Body of pancreas (tissue), 4 donors: ENCODE data around the gene STEAP1B.
A peak's percentile ranks its signal among the peaks of the same experiment; 100 is the strongest.
"Not testable (repeated sequence)": the region's sequence is repeated elsewhere in the genome, so short reads cannot be mapped to it uniquely, and the experiment has no call there.

Experiments
- CTCF ChIP-seq, 7 experiments: fragments of 450-650 bp in 4 of 7; fragments of 200-600 bp in 3 of 7; sonication (generic) in 3 of 7; IDR thresholded peaks; one replicate each; pipeline ENCODE4 v1.5.1; 2016 to 2019; ENCODE audit warnings: antibody characterized with exemption in 7 of 7
- POLR2A ChIP-seq, 3 donors: fragments of 450-650 bp; IDR thresholded peaks; one replicate each; pipeline ENCODE4 v1.6.1; 2016; ENCODE audit warnings: antibody characterized with exemption in 3 of 3, mild to moderate bottlenecking in 2 of 3

GRCh38 chr7:22523478-22524352 lies 23.7 kb upstream of the STEAP1B start:
- peak in 3 of 7 experiments; percentile 11 to 21 (median 14) for TF ChIP-seq CTCF (IDR thresholded peaks at IDR 0.05)
- not testable (repeated sequence) for TF ChIP-seq POLR2A (IDR thresholded peaks at IDR 0.05)
